HEK293T (cell line): ENCODE data around the gene SETD6.
"Not testable (repeated sequence)": the region's sequence is repeated elsewhere in the genome, so short reads cannot be mapped to it uniquely, and the experiment has no call there.

ENCODE experiments used
- CTCF ChIA-PET: fragments of 350-600 bp; formaldehyde crosslinking; extraction: SDS; loops from one replicate; lab custom pipeline; 2021; ENCODE audit warnings: antibody characterized with exemption, inconsistent platforms; lab: Yijun Ruan, JAX
- POLR2A ChIA-PET: fragments of 350-600 bp; formaldehyde crosslinking; extraction: SDS; loops from one replicate; lab custom pipeline; 2020; ENCODE audit warnings: antibody characterized with exemption, inconsistent platforms; lab: Yijun Ruan, JAX
- DNase-seq: peaks from one replicate; pipeline ENCODE4 v3.0.0; 2012; ENCODE audit warnings: mixed read lengths; ENCODE audit errors: extremely low spot score
- ARNT ChIP-seq: fragments of 450-650 bp; IDR thresholded peaks from 2 replicates; pipeline ENCODE4 v1.6.1; 2017; ENCODE audit warnings: mild to moderate bottlenecking
- BHLHE40 ChIP-seq: fragments of 450-650 bp; IDR thresholded peaks from 2 replicates; pipeline ENCODE4 v1.6.1; 2016; ENCODE audit warnings: mild to moderate bottlenecking, moderate library complexity, borderline replicate concordance
- CTBP1 ChIP-seq: fragments of 450-650 bp; IDR thresholded peaks from 2 replicates; pipeline ENCODE4 v1.6.1; 2016; ENCODE audit warnings: borderline replicate concordance
- ELF4 ChIP-seq: fragments of 450-650 bp; IDR thresholded peaks from 2 replicates; pipeline ENCODE4 v1.6.1; 2017; ENCODE audit warnings: antibody characterized with exemption
- FOXA1 ChIP-seq: fragments of 450-650 bp; IDR thresholded peaks from 2 replicates; pipeline ENCODE4 v1.6.1; 2016; ENCODE audit warnings: mild to moderate bottlenecking
- FOXK2 ChIP-seq: fragments of 450-650 bp; IDR thresholded peaks from 2 replicates; pipeline ENCODE4 v1.6.1; 2016; ENCODE audit warnings: mild to moderate bottlenecking
- FOXM1 ChIP-seq: fragments of 450-650 bp; IDR thresholded peaks from 2 replicates; pipeline ENCODE4 v1.6.1; 2017; ENCODE audit warnings: mild to moderate bottlenecking, borderline replicate concordance
- HDGF ChIP-seq: fragments of 450-650 bp; IDR thresholded peaks from 2 replicates; pipeline ENCODE4 v1.6.1; 2017; ENCODE audit warnings: antibody characterized with exemption, borderline replicate concordance
- L3MBTL2 ChIP-seq: fragments of 450-650 bp; conservative IDR thresholded peaks from 2 replicates; pipeline ENCODE4 v1.6.1; 2016; ENCODE audit warnings: mild to moderate bottlenecking
- LEF1 ChIP-seq: fragments of 450-650 bp; IDR thresholded peaks from 2 replicates; pipeline ENCODE4 v1.6.1; 2017; ENCODE audit warnings: mild to moderate bottlenecking, borderline replicate concordance
- NFRKB ChIP-seq: fragments of 450-650 bp; IDR thresholded peaks from 2 replicates; pipeline ENCODE4 v1.6.1; 2016; ENCODE audit warnings: mild to moderate bottlenecking, moderate library complexity
- PKNOX1 ChIP-seq: fragments of 450-650 bp; IDR thresholded peaks from 2 replicates; pipeline ENCODE4 v1.6.1; 2016
- SP1 ChIP-seq: fragments of 450-650 bp; IDR thresholded peaks from 2 replicates; pipeline ENCODE4 v1.6.1; 2017
- SUZ12 ChIP-seq: fragments of 450-650 bp; IDR thresholded peaks from 2 replicates; pipeline ENCODE4 v1.6.1; 2016; ENCODE audit warnings: mild to moderate bottlenecking
- TARDBP ChIP-seq: fragments of 450-650 bp; IDR thresholded peaks from 2 replicates; pipeline ENCODE4 v1.6.1; 2016
- ZNF384 ChIP-seq: fragments of 450-650 bp; IDR thresholded peaks from 2 replicates; pipeline ENCODE4 v1.6.1; 2016

Gene SETD6

DNA sequence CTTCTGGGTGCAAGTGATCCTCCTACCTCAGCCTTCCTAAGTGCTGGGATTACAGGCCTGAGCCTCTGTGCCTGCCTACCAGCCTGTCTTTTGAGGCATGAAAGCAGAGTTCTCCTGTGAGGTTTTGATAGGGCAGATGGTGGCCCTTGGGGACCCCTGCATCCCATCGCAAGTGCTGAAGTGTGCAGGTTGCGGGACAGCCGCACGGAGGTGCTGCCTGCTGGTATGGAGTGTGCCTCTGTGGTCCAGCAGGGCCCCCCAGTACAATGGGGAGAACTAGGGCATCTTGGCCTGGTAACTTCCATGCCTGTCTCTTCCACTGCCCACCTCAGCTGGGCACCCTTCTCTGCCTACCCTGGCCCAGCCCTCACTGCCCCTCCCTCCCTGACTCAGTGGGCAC lies 25.3 kb upstream of the SETD6 start:
- DNase-seq: no peak
- ChIA-PET POLR2A (no interaction called here), CTCF (interaction anchor here (1.5 kb wide), 1 partner anchor 10 kb away, joined by 3 read pairs; the partner anchor contains the start of gene NDRG4)
- no peak for TF ChIP-seq L3MBTL2

DNA sequence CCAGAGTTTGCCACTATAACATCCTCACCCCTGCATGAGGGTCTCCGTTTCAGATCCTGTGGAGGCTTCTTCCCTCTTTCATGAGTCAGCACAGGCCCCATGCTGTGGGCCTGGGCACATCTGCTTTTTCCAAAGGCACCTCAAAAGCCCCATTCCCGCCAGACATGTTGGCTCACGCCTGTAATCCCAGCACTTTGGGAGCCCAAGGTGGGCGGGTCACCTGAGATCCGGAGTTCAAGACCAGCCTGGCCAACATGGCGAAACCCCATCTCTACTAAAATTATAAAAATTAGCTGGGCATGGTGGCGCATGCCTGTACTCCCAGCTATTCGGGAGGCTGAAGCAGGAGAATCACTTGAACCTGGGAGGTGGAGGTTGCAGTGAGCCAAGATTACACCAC lies 24.8 kb upstream of the SETD6 start:
- POLR2A ChIA-PET, DNase-seq: not testable (repeated sequence)
- CTCF ChIA-PET: interaction anchor here (1.5 kb wide), 1 partner anchor 10 kb away, joined by 3 read pairs; the partner anchor contains the start of gene NDRG4

DNA sequence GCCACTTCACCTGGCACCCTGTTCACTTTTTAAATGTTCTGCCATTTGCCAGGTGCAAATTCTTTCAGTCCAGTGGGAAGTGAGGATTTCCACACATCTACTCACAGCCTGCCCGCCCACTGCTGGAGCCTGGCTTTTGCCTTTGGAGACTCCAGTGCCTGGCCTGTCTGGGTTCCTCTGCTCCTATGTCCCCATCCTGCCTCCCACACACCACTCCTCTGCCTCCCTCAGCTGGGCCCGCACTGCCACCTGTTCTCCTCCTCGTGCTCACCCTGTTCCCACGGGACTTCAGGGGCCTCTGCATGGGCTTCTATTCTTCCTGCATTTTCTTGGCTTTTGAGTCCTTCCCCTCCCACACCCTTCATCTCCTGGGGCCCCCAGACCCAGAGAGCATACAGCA lies 23.3 kb upstream of the SETD6 start:
- CTCF ChIA-PET: no interaction called here
- POLR2A ChIA-PET: no interaction called here
- no peak for DNase-seq
- TF ChIP-seq ARNT: no peak
- no peak for TF ChIP-seq HDGF
- TF ChIP-seq L3MBTL2: no peak
- TF ChIP-seq PKNOX1: no peak
- TF ChIP-seq CTBP1: no peak
- no peak for TF ChIP-seq NFRKB
- TF ChIP-seq FOXA1: no peak
- no peak for TF ChIP-seq SUZ12

DNA sequence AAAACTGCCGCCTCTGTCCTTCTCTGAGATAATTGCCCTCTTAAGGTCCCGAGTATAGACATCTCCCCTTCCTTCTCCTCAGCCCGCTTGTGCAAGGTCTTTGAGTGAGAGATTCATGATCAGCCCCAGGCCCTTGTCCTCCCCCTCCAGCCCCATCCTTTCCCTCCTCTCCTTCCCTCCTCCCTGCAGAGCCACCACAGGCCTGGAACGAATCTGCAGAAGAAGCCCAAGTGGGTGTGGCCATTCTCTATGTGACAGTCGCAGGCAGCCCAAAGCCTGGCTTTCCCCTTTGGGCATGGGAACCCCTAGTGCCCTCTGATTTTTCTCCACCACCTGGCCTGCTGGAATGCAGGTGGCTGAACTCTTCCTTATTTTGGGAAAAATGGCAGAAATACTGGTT lies 22.6 kb upstream of the SETD6 start:
- no peak for DNase-seq
- CTCF ChIA-PET: no interaction called here
- POLR2A ChIA-PET: interaction anchor here (1.6 kb wide), 1 partner anchor 100 kb away, joined by 4 read pairs; the partner anchor contains the start of gene GINS3
- TF ChIP-seq FOXA1: no peak
- no peak for TF ChIP-seq ELF4
- TF ChIP-seq ZNF384: no peak
- TF ChIP-seq FOXK2: no peak
- no peak for TF ChIP-seq SUZ12
- TF ChIP-seq BHLHE40: no peak
- TF ChIP-seq PKNOX1: no peak
- TF ChIP-seq SP1: no peak
- no peak for TF ChIP-seq CTBP1
- no peak for TF ChIP-seq ARNT
- TF ChIP-seq HDGF: no peak
- TF ChIP-seq NFRKB: no peak
- TF ChIP-seq L3MBTL2: no peak
- no peak for TF ChIP-seq FOXM1
- no peak for TF ChIP-seq TARDBP
- no peak for TF ChIP-seq LEF1

- POLR2A ChIA-PET: interaction anchor here (1.6 kb wide), 1 partner anchor 101 kb away, joined by 4 read pairs; the partner anchor contains the start of gene GINS3
- no peak for DNase-seq
- TF ChIP-seq PKNOX1: no peak
- TF ChIP-seq SP1: no peak
- CTCF ChIA-PET: interaction anchor here (1.2 kb wide), 1 partner anchor 8 kb away, joined by 3 read pairs; no protein-coding TSS in a partner anchor
Measured at GRCh38 chr16:58493756-58494431, 21.4 kb upstream of the SETD6 start.

GRCh38 chr16:58494981-58495520 lies 20.3 kb upstream of the SETD6 start:
- peak; percentile 79 for DNase-seq
- POLR2A ChIA-PET: no interaction called here
- TF ChIP-seq CTBP1: no peak
- no peak for TF ChIP-seq FOXK2
- TF ChIP-seq ELF4: no peak
- no peak for TF ChIP-seq NFRKB
- no peak for TF ChIP-seq ARNT
- no peak for TF ChIP-seq HDGF
- TF ChIP-seq SUZ12: no peak
- TF ChIP-seq BHLHE40: no peak
- no peak for TF ChIP-seq TARDBP
- no peak for TF ChIP-seq ZNF384
- TF ChIP-seq LEF1: no peak
- TF ChIP-seq PKNOX1: no peak
- TF ChIP-seq L3MBTL2: no peak
- no peak for TF ChIP-seq FOXA1
- TF ChIP-seq SP1: no peak
- TF ChIP-seq FOXM1: no peak
- CTCF ChIA-PET: interaction anchor here (0.6 kb wide), 4 partner anchors 20 to 261 kb away, joined by 3 to 7 read pairs (median 5); no protein-coding TSS in a partner anchor
